Measurements from ENCODE around the gene GLP2R. TPM values are rescaled to one million over a fixed set of nuclear protein-coding genes. Genes with fewer than 3 reads are reported as not detected.

The GLP2R gene
- total and polyA plus RNA-seq, 2 of the 8 experiments (the other 6 are each of a cell fraction or from before 2014, with no cell fraction given) = not detected

GRCh38 chr17:9776911-9777310, 48.8 kb upstream of the GLP2R start (continued):
- TF ChIP-seq HDAC6 (IDR thresholded peaks at IDR 0.05; ENCODE audit: low read depth, low read length) (no peak), ASH2L (IDR thresholded peaks at IDR 0.05; ENCODE audit: low read length) (no peak)

Measured in H1 (cell line).